Stimulated activated CD4-positive, alpha-beta T cell treated with anti-CD3 and anti-CD28 coated beads, Interleukin-12 subunit alpha, Interleukin-12 subunit beta, amount 100 ng/mL, for 24 hours (primary cell): ENCODE results near the gene TMEM170A.
"Not testable (repeated sequence)": the region's sequence is repeated elsewhere in the genome, so short reads cannot be mapped to it uniquely, and the experiment has no call there.

Experiments used
- DNase-seq, 2 experiments: peaks; one replicate each; pipeline ENCODE4 v3.0.0-alpha.2; 2020; ENCODE audit warnings: low read depth in 2 of 2

Gene TMEM170A

DNA sequence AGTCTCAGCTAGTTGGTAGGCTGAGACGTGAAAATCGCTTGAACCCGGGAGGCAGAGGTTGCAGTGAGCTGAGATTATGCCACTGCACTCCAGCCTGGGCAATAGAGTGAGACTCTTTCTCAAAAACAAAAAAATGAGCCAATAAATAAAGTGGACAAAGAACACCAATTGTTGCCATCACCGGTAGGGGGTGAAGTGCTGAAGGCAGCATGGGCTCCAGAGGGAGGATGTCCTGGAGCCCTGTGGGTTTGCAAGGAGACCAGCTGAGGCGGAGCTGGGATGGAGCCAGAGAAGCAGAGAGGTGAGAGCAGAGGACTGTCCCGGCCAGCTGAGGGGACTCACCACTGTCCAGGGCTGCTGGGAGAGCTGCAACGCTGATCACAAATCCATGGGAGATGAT lies 17.0 kb upstream of the TMEM170A start:
- no peak for DNase-seq

DNA sequence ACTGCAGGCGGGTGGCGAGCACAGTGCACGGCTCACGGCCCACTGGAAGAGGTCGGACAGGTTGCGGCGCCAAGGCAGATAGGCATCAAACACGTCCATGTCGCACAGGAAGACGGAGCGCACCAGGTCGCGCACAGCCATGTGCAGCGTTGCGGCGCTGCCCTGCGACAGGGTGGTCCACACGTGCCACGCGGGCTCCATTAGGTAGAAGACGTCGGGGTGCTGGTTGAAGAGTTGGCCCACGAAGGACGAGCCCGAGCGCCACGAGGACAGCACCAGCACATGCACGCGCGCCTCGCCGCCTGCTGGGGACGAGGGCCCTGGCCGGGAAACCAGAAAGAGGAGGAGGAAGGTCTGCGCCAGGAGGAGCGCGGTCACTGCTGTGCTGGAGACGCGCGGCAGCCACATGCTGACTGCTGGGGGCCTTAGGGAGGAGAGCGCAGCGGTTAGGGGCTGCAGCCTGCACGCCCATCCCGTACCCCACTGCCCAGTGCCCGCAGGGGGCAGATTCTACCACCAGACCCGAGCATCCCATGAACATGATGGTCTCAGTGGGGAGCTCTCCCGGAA lies 15.0 kb upstream of the TMEM170A start:
- no peak for DNase-seq

DNA sequence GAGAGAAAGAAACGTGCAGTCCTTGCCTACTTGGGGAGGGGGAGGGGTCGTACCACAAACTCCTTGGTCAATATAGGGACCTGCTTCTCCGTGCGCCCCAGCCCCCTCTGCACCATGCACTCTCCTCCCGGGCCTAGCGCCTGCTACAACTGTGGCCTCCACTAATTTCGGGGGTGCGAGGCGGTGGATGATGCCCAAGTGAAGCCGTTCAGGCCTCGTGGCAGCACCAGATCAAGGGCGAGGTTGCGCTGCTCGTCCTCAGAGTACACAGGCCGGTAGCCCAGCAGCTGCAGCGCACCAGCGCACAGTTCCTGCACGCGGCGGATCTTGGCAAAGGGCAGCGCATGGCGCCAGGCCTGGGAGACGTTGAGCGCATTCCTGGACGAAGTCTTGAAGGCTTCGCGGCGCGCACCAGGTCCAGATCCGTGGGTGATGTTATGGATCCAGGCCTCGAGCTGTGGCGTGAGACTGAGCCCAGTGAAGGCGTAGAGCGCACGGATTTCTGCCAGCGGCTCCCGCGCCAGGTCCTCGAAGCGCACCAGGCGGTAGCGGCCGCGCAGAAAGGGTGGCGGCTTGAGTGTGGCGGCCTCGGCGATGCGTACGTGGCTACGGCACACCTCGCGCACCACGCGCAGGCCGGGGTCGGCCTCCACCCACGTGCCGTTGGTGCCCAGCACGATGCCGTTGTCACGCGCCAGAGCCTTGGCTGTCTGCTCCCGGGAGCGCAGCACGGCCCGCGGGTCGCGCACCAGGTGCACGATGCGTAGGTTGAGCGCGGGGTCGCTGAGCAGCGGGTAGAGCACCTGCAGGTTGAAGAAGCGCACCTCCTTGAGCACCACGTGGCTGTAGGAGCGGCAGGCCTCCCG lies 14.2 kb upstream of the TMEM170A start:
- DNase-seq = no peak

DNA sequence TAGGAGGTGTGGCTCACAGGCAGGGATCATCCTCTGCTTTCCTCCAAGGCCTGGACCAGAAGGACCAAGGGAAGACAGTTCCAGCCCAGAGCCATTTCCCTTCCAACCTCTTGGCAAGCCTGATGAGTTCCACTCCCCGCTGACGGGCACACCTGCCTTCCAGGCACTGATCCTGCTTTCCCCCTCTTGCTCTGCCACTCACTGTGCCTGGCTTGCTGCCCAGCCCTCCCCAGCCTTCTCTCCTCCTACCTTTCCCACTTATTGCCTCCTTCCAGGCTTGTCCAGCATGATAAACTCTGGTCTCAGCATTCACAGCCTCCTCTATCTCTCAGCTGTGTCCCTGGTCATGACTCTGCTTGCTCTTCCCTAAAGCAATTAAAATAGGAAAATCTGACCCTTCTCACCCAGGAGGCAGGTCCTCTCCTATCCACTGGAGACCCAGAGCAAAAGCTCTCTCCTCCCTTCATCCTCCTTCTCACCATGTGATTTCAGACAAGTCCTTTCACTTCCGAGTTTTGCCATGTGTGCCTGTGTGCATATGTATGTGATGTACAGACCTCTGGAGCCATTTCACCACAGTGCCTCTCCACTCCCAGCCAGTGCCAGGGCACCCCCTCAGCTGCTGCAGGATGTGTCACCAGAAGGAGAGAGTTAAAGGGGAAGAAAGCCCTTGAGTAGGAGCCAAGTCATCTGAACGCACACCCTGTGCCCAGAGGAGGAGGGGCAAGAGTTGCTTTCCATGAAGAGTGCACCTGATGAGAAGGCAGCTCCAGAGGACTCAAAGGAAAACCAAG lies 13.4 kb upstream of the TMEM170A start:
- DNase-seq = no peak

DNA sequence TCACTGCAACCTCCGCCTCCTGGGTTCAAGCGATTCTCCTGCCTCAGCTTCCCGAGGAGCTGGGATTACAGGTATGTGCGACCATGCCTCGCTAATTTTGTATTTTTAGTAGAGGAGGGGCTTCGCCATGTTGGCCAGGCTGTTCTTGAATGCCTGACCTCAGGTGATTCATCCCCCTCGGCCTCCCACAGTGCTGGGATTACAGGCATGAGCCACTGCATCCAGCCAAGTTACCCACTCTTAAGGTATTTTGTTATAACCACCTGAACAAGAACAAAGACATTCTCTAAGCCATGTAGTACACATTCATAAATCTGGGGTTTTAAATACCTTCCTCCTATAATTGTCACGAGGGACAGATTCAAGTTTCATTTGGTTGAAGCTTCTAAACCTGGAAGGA lies 12.3 kb upstream of the TMEM170A start:
- no peak for DNase-seq

DNA sequence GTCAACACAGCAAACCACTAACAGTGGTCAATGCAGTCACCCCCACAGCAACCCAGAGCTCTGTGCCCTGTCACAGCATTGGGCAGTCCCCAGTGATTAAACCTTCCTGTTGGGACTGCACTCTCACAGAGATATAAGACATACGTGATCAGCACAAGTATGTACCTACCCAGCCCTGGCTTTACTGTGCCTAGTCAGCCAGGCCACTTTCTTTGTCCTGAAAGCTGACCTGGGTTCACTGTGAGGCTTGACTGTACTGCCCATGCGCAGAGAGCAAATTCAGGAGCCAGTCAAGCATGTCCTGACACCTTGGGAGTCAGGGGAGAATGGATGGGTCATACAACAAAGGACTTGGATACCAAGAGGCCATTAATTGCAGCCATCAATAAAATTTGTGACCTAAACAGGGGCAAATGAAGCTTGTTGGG lies 10.9 kb upstream of the TMEM170A start:
- DNase-seq = no peak

DNA sequence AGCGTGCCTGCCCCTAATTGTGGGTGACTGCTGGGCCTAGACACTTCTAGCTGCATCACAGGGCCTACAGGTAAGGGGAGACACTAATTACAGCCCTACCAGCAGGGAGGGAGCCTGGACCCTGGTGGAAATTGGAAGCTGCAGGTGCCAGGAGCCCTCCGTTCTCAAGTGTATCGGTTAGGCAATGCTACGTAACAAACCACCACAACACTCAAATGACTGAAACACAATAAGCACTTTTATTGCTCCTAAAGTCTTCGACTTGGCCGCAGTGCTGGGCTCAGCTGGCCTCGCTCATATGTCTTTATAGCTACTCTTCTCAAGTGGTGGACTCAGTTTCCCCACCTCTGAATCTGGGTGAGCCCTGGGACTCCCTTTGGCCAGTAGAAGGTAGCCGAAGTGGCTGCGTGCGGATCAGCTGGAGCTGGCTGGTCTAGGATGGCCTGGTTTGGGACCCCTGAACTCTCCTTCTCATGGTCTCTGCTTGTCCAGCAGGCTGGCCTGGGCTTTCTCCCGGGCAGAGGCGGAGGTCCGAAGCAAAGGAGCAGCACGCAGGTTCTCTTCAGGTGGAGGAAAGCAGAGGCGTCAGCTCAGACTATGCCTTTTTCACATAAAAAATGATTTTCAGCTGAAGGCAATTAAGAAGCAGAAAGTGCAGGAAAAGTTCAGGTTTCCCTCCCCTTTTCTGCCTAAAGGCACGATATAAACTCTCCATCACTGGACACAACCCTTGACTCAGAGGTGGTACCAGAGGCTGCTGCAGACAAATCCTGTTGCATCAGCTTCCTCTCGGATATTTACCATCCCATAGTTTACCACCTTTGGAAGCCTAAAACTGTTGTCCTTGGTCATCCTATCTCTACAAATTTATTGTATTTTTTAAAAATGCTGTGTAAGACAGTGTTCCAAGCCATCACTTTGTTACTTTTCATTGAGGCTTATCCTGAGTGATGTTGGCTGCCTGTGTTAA lies 8.7 kb upstream of the TMEM170A start:
- DNase-seq = no peak

DNA sequence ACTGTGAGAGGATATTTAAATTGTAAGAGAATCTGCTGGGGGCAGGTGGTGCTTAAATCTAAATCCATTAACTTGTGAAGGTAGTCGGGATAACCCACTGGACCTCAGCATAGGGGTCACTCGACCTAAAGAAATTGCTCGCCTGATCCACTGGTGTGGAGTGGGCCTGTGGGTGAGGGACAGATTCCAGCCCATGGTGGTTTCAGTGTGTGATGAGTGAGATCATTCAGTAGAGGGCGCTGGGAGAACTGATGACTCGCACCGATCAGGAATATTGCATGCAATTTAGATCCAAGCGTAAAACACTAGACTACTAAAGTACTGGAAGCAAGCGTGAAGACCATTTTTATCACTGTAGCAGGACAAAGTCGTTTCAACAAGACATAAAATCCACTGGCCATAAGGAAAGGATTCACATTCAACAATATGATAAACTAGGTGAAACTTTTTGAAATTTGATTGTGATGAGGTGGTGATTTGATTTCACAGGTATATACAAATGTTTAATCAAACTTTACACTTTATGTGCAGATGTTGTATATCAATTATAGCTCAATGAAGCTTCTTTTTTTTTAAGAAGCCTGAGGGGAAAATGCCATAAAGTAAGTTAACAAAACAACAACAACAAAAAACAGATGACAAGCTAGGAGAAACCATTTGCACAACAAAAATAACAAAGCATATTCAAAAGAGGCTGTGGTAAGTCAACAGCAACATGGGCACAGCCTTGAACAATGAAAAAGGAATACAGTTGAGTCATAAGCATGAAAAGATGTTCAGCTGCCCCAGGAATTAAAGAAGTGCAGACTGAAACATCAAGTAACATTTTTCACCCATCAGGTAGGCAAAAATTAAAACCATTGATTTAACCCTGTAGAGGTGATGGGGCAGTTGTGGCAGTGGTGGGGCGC lies 7.5 kb upstream of the TMEM170A start:
- DNase-seq = no peak

DNA sequence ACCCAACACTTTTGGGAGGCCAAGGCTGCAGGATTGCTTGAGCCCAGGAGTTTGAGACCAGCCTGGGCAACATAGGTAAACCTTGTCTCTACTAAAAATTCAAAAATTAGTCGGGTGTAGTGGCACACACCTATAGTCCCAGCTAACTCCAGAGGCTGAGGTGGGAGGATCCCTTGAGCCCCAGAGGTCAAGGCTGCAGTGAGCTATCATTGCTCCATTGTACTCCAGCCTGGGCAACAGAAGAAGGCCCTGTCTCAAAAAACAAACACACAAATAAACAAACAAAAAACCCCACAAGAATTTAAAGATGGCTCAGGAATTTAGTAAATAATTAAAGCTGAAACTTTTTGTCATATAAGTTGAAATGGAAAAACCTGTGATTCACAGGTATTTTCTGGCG lies 2.3 kb upstream of the TMEM170A start:
- DNase-seq = no peak

DNA sequence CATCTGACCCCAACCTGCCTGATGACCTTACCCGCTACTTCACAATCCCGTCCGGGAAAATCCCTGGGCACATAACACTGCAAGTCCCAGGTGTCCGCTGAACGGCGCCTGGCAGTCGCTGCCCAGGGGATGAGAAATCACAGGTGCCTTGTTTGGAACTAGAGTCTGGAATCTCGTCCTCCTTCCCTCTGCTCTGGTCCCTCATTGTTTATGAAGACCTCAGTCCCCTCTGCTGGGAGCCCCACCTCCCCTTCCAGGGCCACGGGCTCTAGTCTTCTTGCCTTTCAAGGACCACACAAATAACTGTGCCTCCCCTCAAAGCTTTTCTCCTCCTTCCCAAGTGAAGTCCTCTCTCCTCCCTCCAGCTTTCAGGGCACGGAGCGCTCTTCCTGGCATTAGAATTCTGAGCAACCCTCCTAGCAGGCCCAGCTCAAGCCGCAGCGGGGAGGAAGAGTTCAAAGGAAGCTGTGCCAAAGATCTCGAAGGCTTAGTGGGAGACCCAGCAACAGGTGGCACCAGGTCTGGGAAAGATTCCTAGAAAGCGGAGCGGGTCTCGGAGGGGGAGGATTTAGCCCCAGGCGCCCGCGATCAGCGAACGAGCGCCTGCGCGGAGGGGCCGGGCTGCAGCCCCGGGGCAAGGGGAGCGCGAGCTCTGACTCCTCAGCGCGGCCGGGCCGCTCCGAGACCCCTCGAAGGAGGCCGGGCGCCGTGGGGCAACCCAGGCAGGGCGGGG lies 934 bp downstream of the TMEM170A start:
- DNase-seq = peak in 1 of 2 experiments; percentile 11

DNA sequence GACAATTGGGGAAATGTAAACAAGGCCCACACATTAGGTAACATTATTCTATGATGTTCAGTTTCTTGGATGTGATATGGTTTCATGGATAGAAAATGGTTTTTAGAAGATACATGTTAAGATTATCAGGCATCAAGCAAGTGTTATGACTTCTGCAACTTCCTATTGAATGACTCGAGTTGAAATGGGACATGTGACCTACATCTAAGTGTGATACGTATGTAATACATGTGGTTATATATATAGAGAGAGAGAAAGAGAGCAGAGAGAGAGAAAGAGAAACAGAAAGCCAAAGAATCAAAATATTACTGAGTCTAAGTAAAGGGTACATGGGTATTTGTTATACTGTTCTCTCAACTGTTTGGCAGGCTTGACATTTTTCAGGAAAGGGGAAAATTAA lies 1.7 kb downstream of the TMEM170A start:
- DNase-seq = no peak

DNA sequence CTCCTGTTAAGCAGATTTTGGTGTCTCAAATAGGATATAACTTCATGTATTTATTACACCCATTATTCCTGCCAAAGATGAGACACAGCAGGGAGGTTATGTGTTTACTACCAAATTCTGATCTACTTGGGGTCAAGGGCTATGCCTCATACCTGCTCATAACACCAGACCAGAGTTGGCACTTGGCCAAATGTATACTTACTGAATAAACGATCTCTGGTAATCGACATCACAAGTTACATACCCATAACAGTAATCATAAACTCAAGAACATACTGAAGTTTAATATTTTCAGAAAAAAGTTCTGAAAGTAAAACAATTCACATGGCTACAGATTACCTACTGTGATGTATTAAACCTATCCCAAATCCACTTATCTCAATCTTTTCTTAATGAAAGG lies 2.9 kb downstream of the TMEM170A start:
- no peak for DNase-seq

DNA sequence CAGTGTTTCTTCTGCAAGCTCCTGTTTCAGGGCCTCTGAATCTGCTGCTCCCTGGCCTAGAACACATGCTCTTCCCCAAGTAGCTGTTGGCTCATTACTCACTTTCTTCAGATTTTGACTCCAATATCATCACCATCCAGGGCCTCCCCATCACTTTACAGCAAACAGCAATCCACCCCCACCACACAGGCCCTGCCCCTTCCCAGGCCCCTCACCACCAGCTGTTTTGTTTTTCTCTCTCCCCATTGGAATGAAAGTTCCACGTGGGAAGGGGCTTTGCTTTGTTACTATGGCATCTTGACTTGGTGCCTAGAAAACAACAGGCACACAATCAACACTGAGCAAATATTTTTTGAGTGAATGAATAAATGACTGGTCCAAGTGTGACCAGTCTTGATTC lies 4.0 kb downstream of the TMEM170A start:
- no peak for DNase-seq

DNA sequence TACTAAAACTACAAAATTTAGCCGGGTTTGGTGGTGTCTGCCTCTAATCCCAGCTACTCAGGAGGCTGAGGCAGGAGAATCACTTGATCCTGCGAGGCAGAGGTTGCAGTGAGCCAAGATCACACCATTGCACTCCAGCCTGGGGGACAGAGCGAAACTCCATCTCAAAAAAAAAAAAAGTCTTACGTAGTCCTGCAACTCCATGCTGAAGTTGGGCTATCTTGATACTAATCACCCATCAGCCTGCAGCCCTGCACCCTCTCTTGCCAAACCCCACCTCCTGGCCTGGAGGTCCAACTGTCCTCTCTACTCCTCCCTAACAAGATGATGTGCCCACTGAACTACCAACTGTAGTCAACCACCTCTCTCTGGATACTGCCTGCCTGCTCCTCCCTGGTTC lies 4.8 kb downstream of the TMEM170A start:
- DNase-seq = no peak

DNA sequence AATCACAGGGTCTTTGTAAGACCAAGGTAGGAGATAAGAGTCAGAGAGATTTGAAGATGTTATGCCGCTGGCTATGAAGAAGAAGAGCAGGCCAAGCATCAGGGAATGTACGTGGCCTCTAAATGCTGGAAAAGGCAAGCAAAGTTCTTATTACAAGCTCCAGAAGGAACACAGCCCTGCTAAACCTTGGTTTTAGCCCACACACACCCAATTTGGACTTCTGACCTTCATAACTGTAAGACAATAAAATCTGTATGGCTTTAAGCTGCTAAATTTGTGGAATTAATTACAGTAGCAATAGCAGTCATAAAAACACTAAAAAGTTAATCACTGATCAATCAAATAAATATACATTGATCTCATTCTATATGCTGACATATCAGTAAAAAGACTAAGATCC lies 6.0 kb downstream of the TMEM170A start:
- DNase-seq = no peak

DNA sequence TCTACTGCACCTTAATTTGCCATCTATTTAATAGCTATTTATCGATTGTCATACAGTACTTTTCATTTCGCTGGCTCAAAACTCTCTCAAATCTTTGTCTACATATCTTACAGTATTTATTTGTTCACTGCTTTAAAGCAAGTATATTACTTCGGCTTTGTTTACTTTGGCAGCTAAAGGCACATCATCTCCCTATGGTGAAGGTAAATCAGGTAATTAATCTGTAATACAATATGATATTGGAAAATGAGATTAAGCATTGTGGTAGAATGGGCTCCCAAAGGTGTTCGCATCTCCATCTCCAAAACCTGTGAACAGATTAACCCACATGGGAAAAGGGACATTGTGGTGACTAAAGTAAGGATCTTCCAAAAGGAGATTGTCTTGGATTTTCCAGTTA lies 6.5 kb downstream of the TMEM170A start:
- no peak for DNase-seq

DNA sequence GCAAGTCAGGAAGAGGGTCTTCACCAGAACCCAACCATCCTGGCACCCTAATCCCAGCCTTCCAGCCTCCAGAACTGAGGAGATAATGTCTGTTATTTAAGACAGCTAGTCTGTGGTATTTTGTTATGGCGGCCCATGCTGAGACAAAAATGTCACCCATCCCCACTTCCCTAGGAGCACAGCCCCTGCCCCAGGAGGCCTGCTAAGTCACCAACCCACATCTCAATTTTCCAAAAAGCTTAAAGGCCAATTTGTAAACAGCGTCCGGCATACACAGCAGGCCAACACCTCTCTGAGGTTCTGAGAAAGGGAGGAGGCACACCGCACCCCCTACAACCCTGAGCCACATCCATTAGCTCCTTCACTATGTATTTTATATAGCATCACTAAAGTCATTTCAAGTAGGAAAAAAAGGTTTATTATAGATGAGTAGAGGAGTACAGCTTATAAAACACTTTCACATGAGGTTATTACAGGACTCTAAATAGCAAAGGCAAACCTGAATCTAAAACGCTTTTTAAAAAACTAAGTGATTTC lies 6.9 kb downstream of the TMEM170A start:
- DNase-seq = no peak

DNA sequence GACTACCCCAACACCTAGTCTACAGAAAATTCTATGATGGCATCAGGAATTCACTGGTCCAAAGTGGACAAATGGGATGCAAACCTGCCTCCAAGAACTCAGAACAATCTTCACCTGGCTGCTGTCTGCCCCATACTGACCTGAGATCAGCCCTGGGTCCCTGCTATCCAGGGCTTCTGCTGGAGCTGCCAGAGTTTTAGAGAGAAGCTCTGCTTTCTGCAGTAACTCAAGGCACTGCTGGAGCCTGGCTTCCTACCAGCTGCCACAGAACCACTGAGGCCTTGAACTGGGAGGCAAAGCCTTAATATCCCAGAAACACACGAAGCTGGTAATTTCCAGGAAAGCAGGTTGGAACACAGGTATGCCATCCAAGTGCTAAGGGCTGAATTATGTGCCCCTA lies 7.5 kb downstream of the TMEM170A start:
- DNase-seq = no peak

DNA sequence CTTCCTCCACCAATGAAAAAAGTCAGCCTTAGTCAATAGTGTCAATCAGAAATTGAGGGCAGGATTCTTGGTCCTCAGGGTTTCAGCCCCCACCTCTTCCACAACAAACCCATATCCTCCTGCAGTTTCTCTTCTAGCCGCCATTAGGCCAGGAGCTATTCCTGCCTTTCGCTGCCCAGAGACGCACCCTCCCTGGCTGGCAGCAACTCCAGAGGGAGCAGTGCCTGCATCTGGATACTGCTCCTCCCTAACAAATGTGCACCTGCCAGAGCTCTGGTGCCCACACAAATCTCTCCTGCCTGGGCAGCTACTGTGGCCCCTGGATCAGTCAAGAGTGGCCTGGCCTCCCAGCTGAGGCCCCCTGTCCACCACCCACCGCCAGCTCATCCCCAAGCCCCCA lies 8.0 kb downstream of the TMEM170A start:
- DNase-seq = not testable (repeated sequence)

DNA sequence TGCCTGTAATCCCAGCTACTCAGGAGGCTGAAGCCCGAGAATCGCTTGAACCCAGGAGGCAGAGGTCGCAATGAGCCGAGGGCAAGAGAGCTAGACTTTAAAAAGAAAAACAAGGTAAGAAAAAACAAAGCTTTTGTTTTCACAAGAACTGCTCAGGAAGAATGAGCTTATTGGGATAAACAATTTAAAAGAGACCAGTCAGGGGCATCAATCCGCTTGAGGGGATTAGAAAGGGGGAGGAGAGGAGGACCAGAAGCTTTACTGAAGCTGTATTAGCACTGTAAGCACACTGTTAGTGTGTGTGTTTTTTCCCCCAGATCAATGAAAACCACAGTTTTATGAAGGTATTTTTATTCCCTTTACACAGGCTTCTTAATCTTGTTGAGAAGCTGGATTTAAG lies 8.8 kb downstream of the TMEM170A start:
- no peak for DNase-seq
